ENCODE data around the gene UBR4.

DNA sequence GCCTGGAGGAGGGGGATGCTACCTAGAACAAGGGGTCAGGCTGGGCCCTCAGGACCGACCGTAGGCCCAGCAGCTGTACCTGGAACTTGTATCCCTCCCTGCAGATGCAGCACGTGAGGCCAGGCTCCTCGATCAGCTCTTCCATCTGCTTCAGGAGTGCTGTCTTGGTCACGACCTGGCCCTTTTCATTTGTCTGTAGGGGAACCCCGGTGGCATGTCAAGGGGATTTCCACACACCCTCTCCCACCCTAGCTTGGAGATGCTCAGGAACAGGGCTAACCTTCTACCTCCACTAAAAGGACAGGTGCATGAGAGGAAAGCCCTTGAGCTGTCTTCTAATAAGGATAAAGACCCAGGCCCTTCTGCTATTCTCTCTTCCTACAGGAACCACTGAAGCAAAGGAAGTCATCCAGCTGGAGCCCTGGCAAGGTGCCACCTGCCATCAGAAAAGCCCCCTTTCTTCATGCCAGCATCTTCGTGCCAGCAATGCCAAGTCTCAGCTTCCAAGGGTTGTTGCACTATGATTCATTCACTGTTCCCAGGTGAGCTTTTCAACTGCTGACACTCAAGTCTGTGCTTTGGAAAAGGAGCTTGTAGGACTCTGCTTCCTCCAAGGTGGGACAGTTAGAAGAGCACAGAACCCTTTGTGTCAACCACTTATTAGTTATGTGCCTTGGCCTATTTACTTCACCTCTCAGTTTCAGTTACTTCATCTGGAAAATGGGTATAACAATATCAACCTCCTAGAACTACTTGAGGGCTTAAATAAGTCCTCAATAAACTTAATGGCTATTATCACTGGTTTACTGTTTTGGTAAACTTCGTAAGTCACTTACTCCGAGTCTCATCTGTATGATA lies 122.1 kb downstream of the UBR4 start:
- TF ChIP-seq CTCF (IDR thresholded peaks at IDR 0.05; ENCODE audit: poor library complexity, severe bottlenecking) = no peak
- no peak for TF ChIP-seq POLR2AphosphoS5 (IDR thresholded peaks at IDR 0.05)
- TF ChIP-seq RAD21 (conservative IDR thresholded peaks at IDR 0.05) = no peak
- no peak for TF ChIP-seq TAF1 (IDR thresholded peaks at IDR 0.05; ENCODE audit: low read depth)
- TF ChIP-seq MXI1 (conservative IDR thresholded peaks at IDR 0.05; ENCODE audit: poor library complexity, severe bottlenecking) = no peak
- TF ChIP-seq EP300 (conservative IDR thresholded peaks at IDR 0.05; ENCODE audit: poor library complexity, severe bottlenecking) = no peak
- no peak for TF ChIP-seq EZH2 (IDR thresholded peaks at IDR 0.05; ENCODE audit: borderline replicate concordance, insufficient read depth, low read length, poor library complexity, severe bottlenecking)
- no peak for TF ChIP-seq REST (IDR thresholded peaks at IDR 0.05; ENCODE audit: borderline replicate concordance)
- TF ChIP-seq SMC3 (conservative IDR thresholded peaks at IDR 0.05; ENCODE audit: poor library complexity) = no peak
